GM19035 (cell line): Measurements from ENCODE around the gene PEAK1.
A peak's percentile ranks its signal among the peaks of the same experiment; 100 is the strongest.

ENCODE experiments used
- ATAC-seq: cut with Tn5 transposase; IDR thresholded peaks from one replicate; pipeline ENCODE4 v1.9.1; 2021; ENCODE audit not compliant: unreplicated experiment

PEAK1 gene

DNA sequence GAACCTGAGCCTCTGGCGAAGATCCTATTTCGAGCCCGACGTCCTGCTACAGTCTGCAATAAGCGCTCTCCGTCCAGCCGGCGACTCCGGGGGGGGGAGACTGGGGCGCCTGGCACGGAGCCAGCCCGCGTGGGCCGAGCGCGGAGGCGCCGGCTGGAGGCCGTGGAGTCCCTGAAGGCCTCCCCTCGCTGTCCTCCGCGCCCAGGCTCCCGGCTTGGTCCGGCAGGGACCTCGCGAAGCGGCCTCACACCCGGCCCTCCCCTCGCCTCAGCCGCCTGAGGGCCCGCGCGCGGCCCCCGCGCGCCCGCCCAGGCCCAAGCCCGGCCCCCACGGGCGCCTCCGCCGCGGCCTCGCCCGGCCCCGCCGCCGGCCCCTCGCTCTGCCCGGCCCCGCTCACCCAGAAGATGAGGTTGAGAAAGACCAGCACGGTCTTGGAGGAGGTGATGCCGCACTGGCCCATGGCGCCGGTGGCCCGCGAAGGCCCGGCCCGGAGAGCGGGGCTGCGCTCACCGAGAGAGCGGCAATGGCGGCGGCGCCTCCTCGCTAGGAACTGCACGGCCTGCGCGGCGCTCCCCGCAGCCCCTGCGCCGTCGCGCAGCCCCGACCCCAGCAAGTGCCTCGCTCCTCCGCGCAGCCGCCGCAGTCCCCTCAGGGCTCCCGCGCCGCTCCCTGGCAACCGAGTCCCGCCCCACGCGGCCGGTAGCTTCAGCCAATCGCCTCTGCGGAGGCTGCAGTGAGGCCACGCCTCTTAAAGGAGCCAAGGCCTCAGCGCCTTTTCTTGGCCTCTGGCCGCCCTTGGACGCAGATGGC is 349.2 kb downstream of the PEAK1 start, which contains the start of gene TSPAN3:
Gene TSPAN3, minus strand, starts transcription at position 615 of the 810 bp plus-strand sequence. Its CDS starts 155 bp downstream, at position 460.
- peak; percentile 94 for ATAC-seq

DNA sequence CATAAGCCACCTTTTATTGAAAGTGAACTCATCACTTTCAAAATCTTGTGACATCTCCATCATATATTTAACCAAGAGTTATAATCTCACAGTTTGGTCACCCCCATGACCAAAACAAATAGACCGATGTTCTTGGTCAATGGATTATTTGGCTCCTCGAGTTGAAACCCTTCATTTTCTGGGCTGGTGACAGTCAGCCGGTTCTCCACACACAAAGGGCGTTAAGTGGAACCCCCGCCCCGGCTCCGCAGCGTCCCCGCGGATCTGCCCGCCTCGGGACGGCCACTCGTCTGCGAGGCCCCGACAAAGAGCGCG is 349.8 kb downstream of the PEAK1 start:
- no peak for ATAC-seq

DNA sequence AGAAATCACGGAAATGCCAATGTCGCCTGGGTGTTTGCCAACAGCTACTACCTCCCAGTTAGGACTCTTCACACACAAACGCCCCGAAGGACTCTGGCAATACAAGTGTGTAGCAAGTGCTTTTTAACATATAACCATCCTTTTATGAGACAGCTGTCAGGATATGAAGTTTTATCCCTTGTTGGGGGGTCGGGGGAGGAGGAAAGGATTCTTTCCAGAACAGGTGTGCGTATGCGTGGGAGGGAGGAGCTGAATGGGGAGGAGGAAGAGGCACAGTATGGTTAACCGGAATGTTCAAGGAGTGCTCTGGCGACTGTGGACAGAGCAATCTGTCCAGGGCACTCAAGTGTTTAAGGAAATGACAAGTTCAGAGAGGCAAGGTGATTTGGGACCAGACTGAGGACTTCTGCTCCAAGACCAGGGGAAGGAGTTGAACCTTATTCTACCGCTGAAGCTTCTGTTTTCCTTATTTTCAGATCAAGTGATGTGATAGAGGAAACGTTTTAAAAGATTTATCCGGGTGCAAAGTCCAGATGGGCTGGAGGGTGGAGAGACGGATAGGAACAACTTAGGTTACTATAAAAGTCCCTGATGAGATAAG is 350.3 kb downstream of the PEAK1 start:
- ATAC-seq = no peak

DNA sequence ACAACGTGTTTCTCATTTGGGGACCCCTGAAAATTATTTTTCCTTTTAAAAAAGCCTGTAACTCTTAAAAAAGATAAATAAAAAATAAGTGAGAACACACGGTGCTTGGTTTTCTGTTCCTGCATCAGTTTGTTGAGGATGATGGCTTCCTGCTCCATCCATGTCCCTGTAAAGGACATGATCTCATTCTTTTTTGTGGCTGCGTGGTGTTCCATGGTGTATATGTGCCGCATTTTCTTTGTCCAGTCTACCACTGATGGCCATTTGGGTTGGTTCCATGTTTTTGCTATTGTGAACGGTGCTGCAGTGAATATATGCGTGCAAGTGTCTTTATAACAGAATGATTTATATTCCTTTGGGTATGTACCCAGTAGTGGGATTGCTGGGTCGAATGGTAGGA is 351.3 kb downstream of the PEAK1 start:
- ATAC-seq = no peak

DNA sequence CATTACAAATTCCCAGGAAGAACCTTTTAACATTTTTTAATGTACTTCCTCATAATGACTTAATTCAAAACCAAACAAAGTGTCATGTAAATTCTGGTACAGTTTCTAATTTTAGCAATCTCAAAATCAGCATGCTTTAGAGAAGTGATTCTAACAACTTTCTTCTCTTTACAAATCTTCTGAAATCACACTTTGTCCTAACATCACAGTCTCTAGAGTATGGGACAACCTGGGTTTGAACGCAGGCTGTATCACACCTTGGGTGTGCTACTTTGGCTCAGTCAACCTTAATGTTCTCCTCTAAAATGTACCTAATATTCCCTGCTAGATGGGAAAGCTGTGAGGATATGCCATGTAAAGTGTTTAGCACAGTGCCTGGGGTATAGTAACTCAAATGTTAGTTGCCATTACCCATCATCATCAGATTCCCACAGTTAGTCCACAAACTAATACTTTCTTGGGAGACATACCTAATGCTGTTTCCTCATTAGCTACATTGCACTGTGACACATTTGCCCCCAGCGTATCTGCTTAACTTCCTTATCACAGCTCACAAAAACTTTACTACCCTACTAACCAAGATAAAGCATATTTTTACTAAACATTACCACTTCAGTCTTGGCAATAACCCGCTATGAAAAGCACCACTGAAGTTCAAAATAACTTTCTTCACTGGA is 352.1 kb downstream of the PEAK1 start:
- ATAC-seq = no peak

DNA sequence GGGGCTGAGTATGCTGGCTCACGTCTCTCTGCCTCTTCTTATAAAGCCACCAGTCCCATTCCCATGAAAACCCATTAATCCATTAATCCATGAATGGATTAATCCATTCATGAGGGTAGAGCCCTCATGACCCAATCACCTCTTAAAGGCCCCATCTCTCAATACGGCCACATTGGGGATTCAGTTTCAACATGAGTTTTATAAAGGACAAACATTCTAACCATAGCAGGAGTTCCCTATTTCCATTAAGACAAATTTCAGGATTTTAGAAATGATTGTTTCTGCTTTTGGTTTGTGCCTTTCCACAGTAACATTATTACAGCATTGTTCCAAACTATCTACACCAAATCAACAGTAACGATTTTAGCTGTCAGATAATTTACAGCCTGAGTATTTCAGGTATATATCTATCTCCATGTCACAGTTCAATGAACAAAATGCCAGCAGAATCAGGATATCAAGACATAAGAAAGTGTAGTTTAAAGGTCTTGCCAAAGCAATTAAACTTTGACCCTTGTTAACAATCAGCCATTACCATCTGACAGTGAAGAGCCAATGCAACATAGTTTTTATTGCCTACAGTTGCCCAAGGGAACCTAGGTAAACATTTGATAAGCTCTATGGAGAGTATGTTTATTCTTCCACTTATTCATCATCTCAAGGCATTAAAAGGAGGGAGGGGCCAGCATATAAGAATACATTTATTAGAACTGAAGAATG is 352.8 kb downstream of the PEAK1 start:
- no peak for ATAC-seq

DNA sequence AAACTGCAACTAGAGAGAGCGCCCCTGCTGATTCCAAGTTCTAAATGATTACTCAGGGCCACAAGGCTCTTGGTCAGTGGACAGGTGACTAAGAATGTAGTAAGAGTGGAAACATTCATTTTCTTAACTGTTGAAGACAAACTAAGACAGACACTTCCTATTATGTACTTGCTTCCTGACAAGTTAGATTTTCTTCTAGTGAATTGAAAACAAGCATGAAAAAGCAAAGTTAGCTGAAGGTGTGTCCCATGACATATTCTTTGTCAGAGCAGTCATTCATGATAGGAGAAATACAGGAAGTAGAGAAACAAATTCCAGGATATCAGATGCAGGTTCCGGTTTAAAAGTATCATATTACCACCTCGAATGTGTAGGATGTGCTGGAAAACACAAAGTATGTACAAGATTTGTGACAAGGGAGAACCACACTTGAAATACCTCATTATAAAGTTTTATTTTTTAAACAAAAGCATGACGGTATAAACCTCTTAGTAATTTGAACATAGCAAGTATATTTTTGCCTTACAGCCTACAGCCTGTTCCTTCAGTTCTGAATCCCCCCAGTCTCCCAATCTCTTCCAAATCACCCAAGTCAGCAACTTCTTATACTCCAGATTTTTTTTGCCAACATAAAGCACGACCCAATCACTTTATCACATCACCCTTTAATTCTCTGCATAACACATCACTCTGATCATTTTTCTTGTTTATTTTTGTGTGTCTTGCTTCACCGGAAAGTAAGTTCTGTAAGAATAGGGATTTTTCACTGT is 355.2 kb downstream of the PEAK1 start:
- no peak for ATAC-seq

DNA sequence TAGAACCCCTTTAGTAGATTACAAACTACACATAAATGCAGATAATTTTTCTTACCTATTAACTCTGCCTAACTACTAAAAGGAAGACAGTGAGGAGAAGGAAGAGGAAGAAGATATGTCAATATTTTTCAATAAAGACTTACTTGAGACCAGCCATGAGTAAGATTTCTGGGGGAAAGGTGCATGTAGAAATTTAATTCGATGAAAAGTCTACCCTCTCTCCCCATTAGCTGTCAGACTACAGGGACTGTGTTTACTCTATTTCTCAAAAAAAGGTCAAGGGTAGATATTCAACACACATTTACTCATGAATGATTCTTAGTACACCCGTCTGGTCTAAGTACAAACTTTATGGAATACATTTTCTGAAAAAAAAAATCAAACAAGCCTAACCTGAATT is 355.8 kb downstream of the PEAK1 start:
- no peak for ATAC-seq

DNA sequence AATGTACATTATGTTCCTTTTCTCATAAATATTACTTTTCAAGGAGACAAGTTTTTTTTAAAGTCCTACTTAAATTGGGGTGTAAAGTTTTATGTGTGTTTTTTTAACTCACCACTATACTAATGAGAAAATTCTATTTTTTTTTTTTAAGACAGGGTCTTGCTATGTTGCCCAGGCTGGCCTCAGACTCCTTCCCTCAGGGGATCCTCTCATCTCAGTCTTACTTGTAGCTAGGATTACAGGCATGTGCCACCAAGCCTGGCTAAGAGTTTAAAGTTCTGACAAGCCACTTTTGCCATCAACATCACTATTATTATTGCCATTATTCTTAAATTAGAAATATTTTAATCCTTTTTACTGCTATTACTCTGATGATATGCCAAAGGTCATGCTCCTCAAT is 356.7 kb downstream of the PEAK1 start:
- no peak for ATAC-seq

DNA sequence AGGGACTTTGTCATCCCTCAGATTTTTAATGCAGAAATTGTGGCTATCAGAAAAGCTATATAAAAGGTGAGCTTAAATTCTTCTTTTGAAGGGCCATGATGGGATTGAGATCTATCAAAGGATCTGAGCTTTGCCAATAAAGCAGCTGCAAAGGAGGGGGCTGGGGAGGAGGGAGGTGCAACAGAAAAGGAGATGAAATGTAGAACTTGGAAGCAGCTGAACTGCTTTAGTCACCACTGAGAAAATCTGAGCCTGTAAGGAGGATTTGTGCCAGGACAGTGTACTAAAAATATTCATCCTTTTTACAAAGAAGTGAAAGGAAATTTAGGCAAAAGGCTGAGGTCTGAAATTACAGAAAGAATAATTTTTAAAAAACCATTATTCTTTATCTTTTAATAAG is 359.4 kb downstream of the PEAK1 start:
- no peak for ATAC-seq

DNA sequence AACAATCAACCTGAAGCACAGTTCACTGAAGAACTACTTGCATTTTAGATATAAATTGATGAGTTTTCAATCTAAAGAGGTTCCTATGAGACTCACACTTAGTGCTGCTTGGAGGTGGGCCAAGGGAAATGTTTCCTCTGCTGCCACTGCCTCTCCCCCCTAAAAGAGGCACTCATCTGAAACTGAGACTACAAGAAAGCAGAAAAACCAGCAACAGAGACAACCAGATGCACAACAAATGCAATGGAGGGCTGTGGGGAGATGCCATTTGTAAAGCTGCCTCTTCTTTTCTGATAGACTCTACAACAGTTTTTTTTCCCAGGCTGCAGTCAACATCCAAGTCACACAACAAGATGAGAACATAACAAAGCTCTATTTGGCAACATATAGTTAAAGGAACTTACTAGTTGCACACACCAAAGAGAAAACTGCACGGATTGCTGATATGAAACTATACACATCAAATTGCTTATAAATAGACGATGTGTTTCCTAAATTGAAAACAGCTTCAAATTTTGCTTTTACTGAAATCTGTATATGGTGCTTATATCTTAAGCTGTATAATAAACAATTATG is 360.0 kb downstream of the PEAK1 start:
- ATAC-seq = no peak

DNA sequence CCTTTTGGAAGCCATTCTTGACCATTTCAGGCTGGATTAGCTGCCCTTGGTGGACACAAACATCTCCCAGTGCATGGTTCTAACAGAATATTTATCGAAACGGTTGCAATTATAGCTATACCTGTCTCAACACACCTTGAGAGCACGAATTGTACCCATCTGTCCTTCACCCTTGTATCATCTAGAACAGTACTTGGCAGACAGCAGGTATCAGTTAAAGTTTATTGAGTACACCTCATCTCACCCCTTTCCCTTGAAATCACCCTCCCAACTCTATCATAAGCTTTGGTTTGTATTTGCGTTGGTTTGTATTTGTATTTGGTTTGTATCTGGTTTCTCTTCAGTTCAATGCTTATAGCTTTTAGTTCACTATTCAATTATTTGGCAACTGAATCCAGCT is 361.4 kb downstream of the PEAK1 start:
- ATAC-seq = no peak

DNA sequence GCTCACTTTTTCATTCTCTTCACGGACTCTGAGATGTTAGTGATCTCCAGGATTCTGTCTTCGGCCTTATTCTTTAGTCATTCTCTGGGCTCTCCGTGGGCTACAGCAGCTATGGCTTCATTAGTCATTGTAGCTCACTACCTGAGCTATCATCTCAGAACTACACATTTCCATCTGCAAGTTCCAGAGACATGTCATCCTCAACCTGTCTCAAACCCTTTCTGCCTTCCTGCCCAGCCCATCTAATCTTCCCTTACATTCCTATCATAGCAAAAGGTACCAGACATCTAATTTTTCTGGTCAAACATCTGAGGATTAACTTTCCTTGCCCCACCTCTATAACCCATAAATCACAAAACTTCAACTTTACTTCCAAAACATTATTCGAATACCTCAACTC is 362.2 kb downstream of the PEAK1 start:
- no peak for ATAC-seq

DNA sequence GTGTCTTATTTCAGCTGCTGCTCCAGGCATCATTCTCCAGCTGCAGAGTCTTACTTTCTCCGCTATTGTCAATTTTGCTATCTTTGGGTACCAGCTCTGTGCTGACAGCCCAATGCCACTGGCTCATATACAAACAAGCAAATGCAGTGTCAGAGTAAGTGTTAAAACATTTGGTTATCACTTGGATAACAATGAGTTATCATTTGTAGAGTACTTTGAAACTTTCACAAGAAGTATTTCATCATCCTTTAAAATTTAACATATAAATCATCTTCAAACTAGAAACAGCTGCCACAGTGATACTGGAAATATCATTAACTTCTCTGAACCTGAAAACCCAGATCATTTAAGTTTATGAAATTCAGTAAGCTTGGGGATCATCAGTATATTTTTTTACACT is 362.8 kb downstream of the PEAK1 start:
- ATAC-seq = no peak

DNA sequence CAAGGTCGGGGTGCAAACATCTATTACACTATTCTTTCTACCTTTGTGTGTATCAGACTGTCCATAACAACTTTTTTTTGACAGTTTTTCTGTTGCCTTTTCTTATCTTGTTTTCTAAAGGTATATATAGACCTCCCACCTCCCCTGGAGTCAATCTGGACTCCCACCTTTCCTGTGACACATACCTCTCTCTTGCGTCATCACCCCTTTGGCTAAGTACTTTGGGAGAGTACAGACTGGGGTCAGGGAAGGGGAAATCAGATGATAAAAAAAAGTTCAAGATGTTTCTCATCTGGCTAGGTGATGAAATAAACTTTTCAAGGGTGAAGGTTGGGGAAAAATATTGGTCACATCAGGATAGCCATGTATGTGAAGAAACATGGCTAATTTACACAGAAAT is 366.2 kb downstream of the PEAK1 start:
- ATAC-seq = no peak

DNA sequence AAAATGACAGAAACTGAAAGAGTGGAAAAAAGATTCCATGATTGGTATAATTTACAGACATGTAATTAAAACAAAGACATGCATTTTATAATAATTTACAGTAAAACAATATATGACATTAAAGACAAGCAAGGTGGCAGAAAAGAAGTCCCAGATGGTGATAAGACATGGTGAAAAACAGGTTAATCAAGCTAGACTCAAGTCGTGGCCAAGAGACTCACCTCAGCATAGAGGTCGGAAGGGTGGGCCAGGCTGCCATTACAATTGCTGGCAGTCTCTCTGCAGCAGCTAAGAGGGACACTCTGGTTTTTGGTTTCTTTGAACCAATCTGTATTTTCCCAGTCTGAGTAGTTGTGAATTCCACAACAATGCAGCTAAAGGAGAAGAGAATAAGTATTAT is 367.3 kb downstream of the PEAK1 start:
- ATAC-seq = no peak
